Suprapubic skin (tissue), 3 donors: ENCODE results near the gene LSM14A.

ENCODE experiments used
- CTCF ChIP-seq, 2 donors: fragments of 200-600 bp in 1 of 2; fragments of 450-650 bp in 1 of 2; sonication (generic) in 1 of 2; IDR thresholded peaks; one replicate each; pipeline ENCODE4 v1.5.1; 2016 to 2019; ENCODE audit warnings: antibody characterized with exemption in 2 of 2, mild to moderate bottlenecking in 1 of 2, moderate library complexity in 1 of 2
- EP300 ChIP-seq: sonication (generic); formaldehyde crosslinking; IDR thresholded peaks from one replicate; pipeline ENCODE4 v1.6.1; 2017; ENCODE audit warnings: antibody characterized with exemption
- POLR2A ChIP-seq, 2 donors: fragments of 450-650 bp; IDR thresholded peaks; one replicate each; pipeline ENCODE4 v1.6.1; 2017; ENCODE audit warnings: antibody characterized with exemption in 2 of 2, mild to moderate bottlenecking in 2 of 2, moderate library complexity in 2 of 2

GRCh38 chr19:34126966-34127365 is 45.3 kb upstream of the LSM14A start:
- TF ChIP-seq POLR2A (IDR thresholded peaks at IDR 0.05) (no peak), EP300 (no peak), CTCF (IDR thresholded peaks at IDR 0.05) (no peak)
